H1 (cell line): ENCODE measurements around the gene UPF3A. TPM values are rescaled to one million over a fixed set of nuclear protein-coding genes. Genes with fewer than 3 reads are reported as not detected.

Source experiments
- CTCF ChIA-PET: fragments of 300-600 bp; sonication (Branson Sonifier 250); formaldehyde crosslinking; loops from one replicate; lab custom pipeline; 2021; ENCODE audit not compliant: partially characterized antibody; lab: Charles Lee
- POLR2A ChIA-PET: fragments of 300-600 bp; sonication (Branson Sonifier 250); formaldehyde crosslinking; loops from one replicate; lab custom pipeline; 2021; ENCODE audit warnings: inconsistent platforms; ENCODE audit not compliant: partially characterized antibody; lab: Charles Lee
- DNase-seq, 2 experiments: peaks; one replicate each; pipeline versions ENCODE4 v3.0.0 to v3.0.0-alpha.2; 2010 to 2022; ENCODE audit warnings: low spot score in 2 of 2, low read depth in 1 of 2, mixed read lengths in 1 of 2
- FAIRE-seq: peaks from 2 replicates; lab custom pipeline; 2011; peaks lifted over from hg19 to GRCh38; lab: Jason Lieb, UNC
- H2AFZ ChIP-seq: 2 replicates; pipeline ENCODE4 v1.8.1; 2012; ENCODE audit warnings: low read length, inconsistent platforms
- H2AK5ac ChIP-seq: 2 replicates; pipeline ENCODE4 v1.6.1; 2013; ENCODE audit warnings: low read depth, low read length
- H2BK120ac ChIP-seq: replicated peaks from 2 replicates; pipeline ENCODE3; 2013; ENCODE audit warnings: low read depth, low read length, inconsistent platforms
- H2BK12ac ChIP-seq: 2 replicates; pipeline ENCODE4 v1.6.1; 2013; ENCODE audit warnings: low read depth, low read length
- H2BK15ac ChIP-seq: 2 replicates; pipeline ENCODE4 v1.6.1; 2013; ENCODE audit warnings: low read length
- H2BK20ac ChIP-seq: 2 replicates; pipeline ENCODE4 v1.6.1; 2013; ENCODE audit warnings: low read length
- H2BK5ac ChIP-seq: 2 replicates; pipeline ENCODE4 v1.6.1; 2013; ENCODE audit warnings: low read depth, low read length
- H3K14ac ChIP-seq: 2 replicates; pipeline ENCODE4 v1.6.1; 2013; ENCODE audit warnings: inconsistent platforms; ENCODE audit not compliant: insufficient read length
- H3K18ac ChIP-seq: 2 replicates; pipeline ENCODE4 v1.6.1; 2013; ENCODE audit warnings: low read length; ENCODE audit errors: extremely low read depth
- H3K23ac ChIP-seq: 2 replicates; pipeline ENCODE4 v1.6.1; 2013; ENCODE audit warnings: inconsistent platforms; ENCODE audit not compliant: insufficient read length
- H3K23me2 ChIP-seq: 2 replicates; pipeline ENCODE4 v1.6.1; 2013; ENCODE audit warnings: low read depth, low read length
- H3K27ac ChIP-seq: 2 replicates; pipeline ENCODE4 v1.6.1; 2011; ENCODE audit warnings: low read depth, low read length, inconsistent platforms
- H3K27me3 ChIP-seq, 4 experiments: replicated peaks in 1 of 4; 1 replicate in 1 of 4; 2 replicates in 3 of 4; pipeline versions ENCODE4 v1.6.1 to v1.8.1; 2011 to 2013; ENCODE audit warnings: low read length in 3 of 4, mild to moderate bottlenecking in 3 of 4, inconsistent platforms in 2 of 4, mixed read lengths in 2 of 4, moderate library complexity in 1 of 4; ENCODE audit not compliant: control insufficient read depth in 3 of 4, insufficient read depth in 3 of 4; ENCODE audit errors: extremely low read depth in 1 of 4
- H3K36me3 ChIP-seq, 4 experiments: 2 replicates each; pipeline versions ENCODE4 v1.6.1 to v1.8.1; 2011 to 2013; ENCODE audit warnings: mild to moderate bottlenecking in 4 of 4, low read length in 3 of 4, moderate library complexity in 2 of 4, control low read depth in 1 of 4, inconsistent platforms in 1 of 4; ENCODE audit not compliant: insufficient read depth in 4 of 4, control insufficient read depth in 2 of 4
- H3K4ac ChIP-seq: replicated peaks from 2 replicates; pipeline ENCODE3; 2013; ENCODE audit warnings: low read length, low read depth, mixed read lengths, inconsistent platforms; ENCODE audit not compliant: insufficient read length
- H3K4me1 ChIP-seq, 4 experiments: replicated peaks in 1 of 4; 1 replicate in 1 of 4; 2 replicates in 3 of 4; pipeline versions ENCODE4 v1.6.1 to v1.8.1; 2011 to 2013; ENCODE audit warnings: low read length in 3 of 4, inconsistent platforms in 2 of 4, mixed read lengths in 1 of 4; ENCODE audit not compliant: insufficient read depth in 4 of 4, control insufficient read depth in 3 of 4
- H3K4me2 ChIP-seq, 2 experiments: 2 replicates each; pipeline versions ENCODE4 v1.6.1 to v1.8.1; 2011 to 2013; ENCODE audit warnings: low read depth in 2 of 2, low read length in 2 of 2, control low read depth in 1 of 2, inconsistent platforms in 1 of 2, mild to moderate bottlenecking in 1 of 2; ENCODE audit not compliant: insufficient read depth in 1 of 2
- H3K4me3 ChIP-seq, 4 experiments: fragments of 200-600, 300-600 bp in 1 of 4; sonication (generic), shearing (Covaris generic), sonication (Bioruptor Twin) in 1 of 4; 2 replicates each; pipeline versions ENCODE4 v1.5.1 to v1.8.1; 2011 to 2016; ENCODE audit warnings: low read length in 4 of 4, low read depth in 3 of 4, control low read depth in 2 of 4, inconsistent platforms in 2 of 4, mild to moderate bottlenecking in 2 of 4, mixed read lengths in 1 of 4, moderate library complexity in 1 of 4; ENCODE audit not compliant: insufficient read depth in 2 of 4; ENCODE audit errors: extremely low read depth in 1 of 4
- H3K56ac ChIP-seq: replicated peaks from 2 replicates; pipeline ENCODE3; 2013; ENCODE audit warnings: low read depth, mild to moderate bottlenecking, mixed read lengths, low read length, inconsistent platforms; ENCODE audit not compliant: insufficient read length
- H3K79me1 ChIP-seq: 2 replicates; pipeline ENCODE4 v1.6.1; 2013; ENCODE audit warnings: low read depth, low read length, control low read depth
- H3K79me2 ChIP-seq, 2 experiments: 2 replicates each; pipeline versions ENCODE4 v1.6.1 to v1.8.1; 2012 to 2013; ENCODE audit warnings: low read length in 2 of 2, mild to moderate bottlenecking in 2 of 2, inconsistent platforms in 1 of 2; ENCODE audit not compliant: insufficient read depth in 2 of 2, control insufficient read depth in 1 of 2
- H3K9ac ChIP-seq, 4 experiments: replicated peaks in 1 of 4; 1 replicate in 1 of 4; 2 replicates in 3 of 4; pipeline versions ENCODE4 v1.6.1 to v1.8.1; 2011 to 2013; ENCODE audit warnings: low read depth in 3 of 4, low read length in 3 of 4, control low read depth in 2 of 4, mild to moderate bottlenecking in 2 of 4, moderate library complexity in 2 of 4, inconsistent platforms in 1 of 4; ENCODE audit errors: extremely low read depth in 1 of 4
- H3K9me3 ChIP-seq, 2 experiments: 2 replicates each; pipeline versions ENCODE4 v1.6.1 to v1.8.1; 2012 to 2013; ENCODE audit warnings: mild to moderate bottlenecking in 2 of 2, moderate library complexity in 2 of 2, control low read depth in 1 of 2, inconsistent platforms in 1 of 2, low read depth in 1 of 2, low read length in 1 of 2, mixed read lengths in 1 of 2; ENCODE audit not compliant: insufficient read depth in 2 of 2
- H4K20me1 ChIP-seq, 2 experiments: replicated peaks in 1 of 2; 2 replicates each; pipeline versions ENCODE3 to v1.8.1; 2011 to 2013; ENCODE audit warnings: inconsistent platforms in 2 of 2, low read length in 2 of 2, mild to moderate bottlenecking in 1 of 2; ENCODE audit not compliant: insufficient read depth in 2 of 2, control insufficient read depth in 1 of 2
- H4K5ac ChIP-seq: 2 replicates; pipeline ENCODE4 v1.6.1; 2013; ENCODE audit warnings: low read length, low read depth, mixed read lengths, inconsistent platforms; ENCODE audit not compliant: insufficient read length
- H4K8ac ChIP-seq: 2 replicates; pipeline ENCODE4 v1.8.0; 2013; ENCODE audit warnings: mild to moderate bottlenecking, moderate library complexity, low read length, inconsistent platforms; ENCODE audit not compliant: insufficient read depth; ENCODE audit errors: extremely low read depth
- H4K91ac ChIP-seq: replicated peaks from 2 replicates; pipeline ENCODE3; 2013; ENCODE audit warnings: low read length, mixed read lengths, inconsistent platforms; ENCODE audit not compliant: insufficient read length
- BACH1 ChIP-seq: IDR thresholded peaks from 2 replicates; pipeline ENCODE4 v1.6.1; 2012; ENCODE audit warnings: low read length, improper control_type of control experiment
- CEBPB ChIP-seq: IDR thresholded peaks from 2 replicates; pipeline ENCODE4 v1.6.1; 2012; ENCODE audit warnings: low read depth, low read length
- CREB1 ChIP-seq: IDR thresholded peaks from 2 replicates; pipeline ENCODE4 v1.6.1; 2012; ENCODE audit warnings: inconsistent platforms
- CTBP2 ChIP-seq: IDR thresholded peaks from 2 replicates; pipeline ENCODE4 v1.7.0; 2011; ENCODE audit warnings: borderline replicate concordance, mild to moderate bottlenecking, moderate library complexity, mixed read lengths, low read length; ENCODE audit not compliant: insufficient read depth, insufficient read length
- FOSL1 ChIP-seq: IDR thresholded peaks from 2 replicates; pipeline ENCODE4 v1.6.1; 2011; ENCODE audit warnings: mild to moderate bottlenecking, low read depth, low read length, moderate library complexity; ENCODE audit not compliant: insufficient read depth
- GABPA ChIP-seq: IDR thresholded peaks from 2 replicates; pipeline ENCODE4 v1.6.1; 2011; ENCODE audit warnings: mild to moderate bottlenecking, low read length, moderate library complexity, borderline replicate concordance; ENCODE audit not compliant: insufficient read depth
- HDAC6 ChIP-seq: IDR thresholded peaks from one replicate; pipeline ENCODE4 v1.7.1; 2012; ENCODE audit warnings: low read depth, mild to moderate bottlenecking, inconsistent platforms, low read length, moderate library complexity
- KDM5A ChIP-seq: fragments of 200-600 bp; IDR thresholded peaks from 2 replicates; pipeline ENCODE4 v1.7.1; 2012; ENCODE audit warnings: mild to moderate bottlenecking, low read length, inconsistent platforms, mixed read lengths
- NRF1 ChIP-seq: IDR thresholded peaks from 2 replicates; pipeline ENCODE4 v1.6.1; 2011; ENCODE audit warnings: mild to moderate bottlenecking, low read depth, low read length, improper control_type of control experiment
- RNF2 ChIP-seq: fragments of 200-900, 300-1000 bp; sonication (generic); IDR thresholded peaks from 2 replicates; pipeline ENCODE4 v1.7.1; 2016; ENCODE audit warnings: borderline replicate concordance, low read depth, mild to moderate bottlenecking, antibody characterized with exemption, low read length; ENCODE audit not compliant: poor library complexity, severe bottlenecking; ENCODE audit errors: missing control alignments
- SIRT6 ChIP-seq: IDR thresholded peaks from one replicate; pipeline ENCODE4 v1.7.1; 2012; ENCODE audit warnings: low read length, inconsistent platforms
- SIX5 ChIP-seq: IDR thresholded peaks from 2 replicates; pipeline ENCODE4 v1.6.1; 2011; ENCODE audit warnings: mild to moderate bottlenecking, low read depth, low read length
- SRF ChIP-seq: IDR thresholded peaks from 2 replicates; pipeline ENCODE4 v1.6.1; 2011; ENCODE audit warnings: mild to moderate bottlenecking, low read depth, low read length, moderate library complexity
- SUZ12 ChIP-seq: fragments of 200-600 bp; sonication (generic); IDR thresholded peaks from 2 replicates; pipeline ENCODE4 v1.6.1; 2012; ENCODE audit warnings: mild to moderate bottlenecking, inconsistent platforms, low read length, moderate library complexity, mixed read lengths
- WGBS, 2 experiments: shearing (Covaris generic) in 1 of 2; methylation state at CpG; one replicate each; pipeline versions ENCODE4 v1.1.6 to v1.1.7; 2013 to 2015; ENCODE audit warnings: low lambda C conversion rate in 2 of 2, mixed read lengths in 2 of 2, inconsistent platforms in 1 of 2, low coverage in 1 of 2, missing lambda C conversion rate in 1 of 2; ENCODE audit not compliant: insufficient replicate concordance in 2 of 2, insufficient coverage in 1 of 2, insufficient read length in 1 of 2; ENCODE audit errors: extremely low coverage in 1 of 2, missing lambda C conversion rate in 1 of 2; 5-methylcytosine and 5-hydroxymethylcytosine counted together
- polyA plus RNA-seq, 7 experiments: library from polyadenylated mRNA; depleted of rRNA in 3 of 7; stranded (reverse) in 5 of 7; unstranded in 2 of 7; fragments of >200 nt in 5 of 7; fragments of 200-250 nt in 2 of 7; gene quantifications; 1 replicate in 5 of 7; 2 replicates in 1 of 7; 4 replicates in 1 of 7; pipeline versions ENCODE4 v1.2.1 to v1.2.3, GENCODE V29; 2011 to 2013; ENCODE audit warnings: missing spikeins in 2 of 7, mixed read lengths in 2 of 7
- total RNA-seq: library from RNA; stranded (reverse); fragmentation: NEBNext Ultra II Directional; extraction: Animal tissue kit (Norgen Biotek cat#: 25700); gene quantifications from 2 replicates; pipeline ENCODE4 v1.2.1, GENCODE V29; 2021

The UPF3A gene
- total and polyA plus RNA-seq, 2 of the 8 experiments (the other 6 are each of a cell fraction or from before 2014, with no cell fraction given) = 47.1 to 58.2 TPM

DNA sequence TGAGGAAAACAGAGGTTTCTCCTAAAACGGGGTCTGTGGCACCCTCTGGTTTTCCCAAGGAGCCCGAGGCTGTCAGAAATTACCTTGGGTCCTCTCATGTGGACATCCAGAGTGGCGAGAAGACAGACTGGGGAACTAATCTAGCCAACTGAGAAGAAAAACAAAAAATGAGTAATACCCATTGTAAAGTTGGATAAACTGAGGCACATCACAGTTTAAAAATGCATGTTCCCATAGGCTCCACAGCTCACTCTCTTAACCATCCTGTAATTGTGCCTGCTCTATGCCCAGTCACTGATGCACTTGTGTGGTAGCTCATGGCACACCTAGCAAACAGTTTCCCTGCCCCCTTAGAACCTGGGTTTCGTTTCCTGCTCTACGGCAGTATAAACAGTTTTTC, 15.2 kb upstream of the UPF3A start:
- Histone ChIP-seq H3K14ac (no peak overlapping the region), H3K79me1 (no peaks in the 10 kb centered on the region), H4K20me1 (peaks cover 0 to 9% of the 10 kb centered on the region in 2 experiments), H2BK15ac (no peak overlapping the region), H2AK5ac (no peak overlapping the region), H3K9ac (no peak overlapping the region), H2BK20ac (no peak overlapping the region), H3K4me1 (no peaks in the 10 kb centered on the region), H3K36me3 (peaks cover 16 to 88% (median 64%) of the 10 kb centered on the region in 4 experiments; a peak in 7 of 8 replicates), H2BK120ac (no peak overlapping the region), H3K27me3 (no peaks in the 10 kb centered on the region), H4K91ac (no peak overlapping the region), H4K5ac (no peak overlapping the region), H3K4ac (no peak overlapping the region), H2AFZ (no peak overlapping the region), H3K27ac (no peak overlapping the region), H3K23ac (no peak overlapping the region), H3K23me2 (no peaks in the 10 kb centered on the region), H2BK5ac (no peak overlapping the region), H3K18ac (no peak overlapping the region), H2BK12ac (no peak overlapping the region), H3K9me3 (no peaks in the 10 kb centered on the region), H3K56ac (no peak overlapping the region), H3K4me2 (no peak overlapping the region), H3K4me3 (no peak overlapping the region), H4K8ac (no peak overlapping the region), H3K79me2 (no peaks in the 10 kb centered on the region)
- no peak for DNase-seq
- no peak for FAIRE-seq
- 87% methylated on average over 5 of the region's 5 CpGs; no CpG with 5 or more reads in 1 of the 2 experiments for WGBS, 2 experiments
- ChIA-PET CTCF (no interaction called here), POLR2A (interaction anchor here (0.7 to 7.2 kb wide), 7 partner anchors 8 to 79 kb away, joined by 3 to 44 read pairs (median 6); partner anchors contain the start of gene UPF3A)
- TF ChIP-seq CEBPB = no peak
- no peak for TF ChIP-seq RNF2
- no peak for TF ChIP-seq SIX5
- no peak for TF ChIP-seq SRF
- TF ChIP-seq GABPA = no peak
- no peak for TF ChIP-seq FOSL1
- TF ChIP-seq SIRT6 = no peak
- TF ChIP-seq HDAC6 = no peak
- TF ChIP-seq SUZ12 = no peak
- no peak for TF ChIP-seq CREB1
- TF ChIP-seq KDM5A = no peak
- no peak for TF ChIP-seq BACH1
- TF ChIP-seq CTBP2 = no peak
- TF ChIP-seq NRF1 = no peak
